HepG2 (cell line): ENCODE results near the gene TBC1D1. TPM values are rescaled to one million over a fixed set of nuclear protein-coding genes. Genes with fewer than 3 reads are reported as not detected.

Experiments
- CHD4 ChIP-seq: fragments of 200-600 bp; sonication (generic); IDR thresholded peaks from 2 replicates; pipeline ENCODE4 v1.7.0; 2017; ENCODE audit warnings: mild to moderate bottlenecking, low read length, borderline replicate concordance
- KLF12 ChIP-seq: sonication (generic); formaldehyde crosslinking; IDR thresholded peaks from 2 replicates; pipeline ENCODE4 v1.4.0; 2020; ENCODE audit warnings: missing genetic modification reagents, borderline replicate concordance
- NFRKB ChIP-seq: fragments of 450-650 bp; IDR thresholded peaks from 2 replicates; pipeline ENCODE4 v1.6.1; 2017
- ZNF180 ChIP-seq: sonication (generic); formaldehyde crosslinking; IDR thresholded peaks from 2 replicates; pipeline ENCODE4 v1.4.0; 2020; ENCODE audit warnings: low read depth, missing genetic modification reagents, borderline replicate concordance
- ZNF30 ChIP-seq: sonication (generic); formaldehyde crosslinking; IDR thresholded peaks from 2 replicates; pipeline ENCODE4 v1.5.0; 2020; ENCODE audit warnings: mild to moderate bottlenecking, missing genetic modification reagents
- ZNF577 ChIP-seq: sonication (generic); formaldehyde crosslinking; IDR thresholded peaks from 2 replicates; pipeline ENCODE4 v1.4.0; 2020; ENCODE audit warnings: mild to moderate bottlenecking, low read depth, missing genetic modification reagents, borderline replicate concordance
- ZNF839 ChIP-seq: sonication (generic); formaldehyde crosslinking; IDR thresholded peaks from 2 replicates; pipeline ENCODE4 v1.4.0; 2020; ENCODE audit warnings: missing genetic modification reagents, mild to moderate bottlenecking, borderline replicate concordance
- polyA plus RNA-seq, 8 experiments: library from polyadenylated mRNA; depleted of rRNA in 3 of 8; stranded (reverse) in 7 of 8; unstranded in 1 of 8; fragments of >200 nt; fragmentation: Illumina TruSeq in 4 of 8; extraction: Trizol in 4 of 8; gene quantifications; 2 replicates each; pipeline versions ENCODE4 v1.2.1 to v1.2.3, GENCODE V29; 2011 to 2016; ENCODE audit warnings: low read depth in 4 of 8, missing spikeins in 1 of 8, mixed read lengths in 1 of 8; ENCODE audit not compliant: insufficient read depth in 1 of 8
- total RNA-seq, 5 experiments: library from RNA; depleted of rRNA; stranded (reverse); fragments of >200 nt; fragmentation: Illumina TruSeq; extraction: Trizol; gene quantifications; 2 replicates each; pipeline ENCODE4 v1.2.3, GENCODE V29; 2016; ENCODE audit warnings: low read depth in 1 of 5
- TF ChIP-seq, protein P1 (sequence below): sonication (generic); formaldehyde crosslinking; IDR thresholded peaks from 2 replicates; pipeline ENCODE4 v1.5.1; 2020; ENCODE audit warnings: mild to moderate bottlenecking, missing genetic modification reagents, borderline replicate concordance
- TF ChIP-seq, protein P2 (sequence below): sonication (generic); formaldehyde crosslinking; IDR thresholded peaks from 2 replicates; pipeline ENCODE4 v1.4.0; 2020; ENCODE audit warnings: missing genetic modification reagents, borderline replicate concordance
- TF ChIP-seq, protein P3 (sequence below): sonication (generic); formaldehyde crosslinking; IDR thresholded peaks from 2 replicates; pipeline ENCODE4 v1.4.0; 2020; ENCODE audit warnings: missing genetic modification reagents
- TF ChIP-seq, protein P4 (sequence below), 2 experiments: sonication (generic) in 1 of 2; formaldehyde crosslinking in 1 of 2; IDR thresholded peaks; 2 replicates each; pipeline versions ENCODE4 v1.5.1 to v1.6.1; 2011 to 2020; ENCODE audit warnings: borderline replicate concordance in 1 of 2, low read depth in 1 of 2, low read length in 1 of 2, mild to moderate bottlenecking in 1 of 2, missing genetic modification reagents in 1 of 2, moderate library complexity in 1 of 2
- TF ChIP-seq, protein P5 (sequence below): sonication (generic); formaldehyde crosslinking; IDR thresholded peaks from 2 replicates; pipeline ENCODE4 v1.4.0; 2020; ENCODE audit warnings: missing genetic modification reagents

The TBC1D1 gene
- total and polyA plus RNA-seq, 2 of the 13 experiments (the other 11 are each of a cell fraction or from before 2014, with no cell fraction given) = 37.3 to 62.8 TPM

DNA sequence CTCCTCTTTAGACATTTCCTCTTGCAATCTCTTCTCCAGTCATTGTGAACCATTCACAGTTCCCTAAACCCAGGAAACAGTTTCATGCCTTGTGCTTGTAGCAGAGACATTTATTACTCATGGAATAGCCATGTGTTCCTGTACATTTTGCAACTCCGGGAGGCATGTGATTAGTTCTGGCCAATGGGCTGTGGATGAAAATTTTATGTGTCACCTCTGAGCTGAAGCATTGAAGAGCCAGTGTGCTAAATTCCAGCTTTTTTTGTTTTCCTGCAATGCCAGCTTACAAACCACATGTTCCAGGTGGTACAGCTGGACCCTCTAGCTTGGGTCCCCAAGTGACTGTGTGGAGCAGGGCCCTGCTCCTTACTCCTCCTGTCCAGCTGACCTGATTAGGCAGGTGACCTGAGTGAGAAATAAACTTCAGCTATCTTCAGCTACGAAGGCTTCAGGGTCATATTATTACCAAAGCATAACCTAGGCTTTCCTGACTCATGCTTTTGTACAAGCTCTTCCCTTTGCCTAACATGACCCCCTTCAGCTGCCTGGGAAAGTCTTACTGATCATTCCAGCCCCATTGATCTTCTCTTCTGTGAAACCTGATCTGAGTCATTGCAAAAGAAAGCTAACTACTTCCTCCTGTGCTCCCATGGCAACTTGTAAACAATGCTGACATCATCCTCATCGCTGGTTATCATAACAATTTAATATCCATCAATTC, 269.8 kb downstream of the TBC1D1 start (continued):
- TF ChIP-seq, protein P1, sequence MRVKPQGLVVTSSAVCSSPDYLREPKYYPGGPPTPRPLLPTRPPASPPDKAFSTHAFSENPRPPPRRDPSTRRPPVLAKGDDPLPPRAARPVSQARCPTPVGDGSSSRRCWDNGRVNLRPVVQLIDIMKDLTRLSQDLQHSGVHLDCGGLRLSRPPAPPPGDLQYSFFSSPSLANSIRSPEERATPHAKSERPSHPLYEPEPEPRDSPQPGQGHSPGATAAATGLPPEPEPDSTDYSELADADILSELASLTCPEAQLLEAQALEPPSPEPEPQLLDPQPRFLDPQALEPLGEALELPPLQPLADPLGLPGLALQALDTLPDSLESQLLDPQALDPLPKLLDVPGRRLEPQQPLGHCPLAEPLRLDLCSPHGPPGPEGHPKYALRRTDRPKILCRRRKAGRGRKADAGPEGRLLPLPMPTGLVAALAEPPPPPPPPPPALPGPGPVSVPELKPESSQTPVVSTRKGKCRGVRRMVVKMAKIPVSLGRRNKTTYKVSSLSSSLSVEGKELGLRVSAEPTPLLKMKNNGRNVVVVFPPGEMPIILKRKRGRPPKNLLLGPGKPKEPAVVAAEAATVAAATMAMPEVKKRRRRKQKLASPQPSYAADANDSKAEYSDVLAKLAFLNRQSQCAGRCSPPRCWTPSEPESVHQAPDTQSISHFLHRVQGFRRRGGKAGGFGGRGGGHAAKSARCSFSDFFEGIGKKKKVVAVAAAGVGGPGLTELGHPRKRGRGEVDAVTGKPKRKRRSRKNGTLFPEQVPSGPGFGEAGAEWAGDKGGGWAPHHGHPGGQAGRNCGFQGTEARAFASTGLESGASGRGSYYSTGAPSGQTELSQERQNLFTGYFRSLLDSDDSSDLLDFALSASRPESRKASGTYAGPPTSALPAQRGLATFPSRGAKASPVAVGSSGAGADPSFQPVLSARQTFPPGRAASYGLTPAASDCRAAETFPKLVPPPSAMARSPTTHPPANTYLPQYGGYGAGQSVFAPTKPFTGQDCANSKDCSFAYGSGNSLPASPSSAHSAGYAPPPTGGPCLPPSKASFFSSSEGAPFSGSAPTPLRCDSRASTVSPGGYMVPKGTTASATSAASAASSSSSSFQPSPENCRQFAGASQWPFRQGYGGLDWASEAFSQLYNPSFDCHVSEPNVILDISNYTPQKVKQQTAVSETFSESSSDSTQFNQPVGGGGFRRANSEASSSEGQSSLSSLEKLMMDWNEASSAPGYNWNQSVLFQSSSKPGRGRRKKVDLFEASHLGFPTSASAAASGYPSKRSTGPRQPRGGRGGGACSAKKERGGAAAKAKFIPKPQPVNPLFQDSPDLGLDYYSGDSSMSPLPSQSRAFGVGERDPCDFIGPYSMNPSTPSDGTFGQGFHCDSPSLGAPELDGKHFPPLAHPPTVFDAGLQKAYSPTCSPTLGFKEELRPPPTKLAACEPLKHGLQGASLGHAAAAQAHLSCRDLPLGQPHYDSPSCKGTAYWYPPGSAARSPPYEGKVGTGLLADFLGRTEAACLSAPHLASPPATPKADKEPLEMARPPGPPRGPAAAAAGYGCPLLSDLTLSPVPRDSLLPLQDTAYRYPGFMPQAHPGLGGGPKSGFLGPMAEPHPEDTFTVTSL (CRISPR knock-in tag) = peak; percentile 44; the same call in 1 of the 2 replicates
- no peak for TF ChIP-seq NFRKB
- TF ChIP-seq, protein P2, sequence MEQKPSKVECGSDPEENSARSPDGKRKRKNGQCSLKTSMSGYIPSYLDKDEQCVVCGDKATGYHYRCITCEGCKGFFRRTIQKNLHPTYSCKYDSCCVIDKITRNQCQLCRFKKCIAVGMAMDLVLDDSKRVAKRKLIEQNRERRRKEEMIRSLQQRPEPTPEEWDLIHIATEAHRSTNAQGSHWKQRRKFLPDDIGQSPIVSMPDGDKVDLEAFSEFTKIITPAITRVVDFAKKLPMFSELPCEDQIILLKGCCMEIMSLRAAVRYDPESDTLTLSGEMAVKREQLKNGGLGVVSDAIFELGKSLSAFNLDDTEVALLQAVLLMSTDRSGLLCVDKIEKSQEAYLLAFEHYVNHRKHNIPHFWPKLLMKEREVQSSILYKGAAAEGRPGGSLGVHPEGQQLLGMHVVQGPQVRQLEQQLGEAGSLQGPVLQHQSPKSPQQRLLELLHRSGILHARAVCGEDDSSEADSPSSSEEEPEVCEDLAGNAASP (CRISPR knock-in tag) = peak; percentile 100
- TF ChIP-seq ZNF839 (CRISPR knock-in tag) = no peak
- no peak for TF ChIP-seq ZNF180 (CRISPR knock-in tag)
- no peak for TF ChIP-seq ZNF577 (CRISPR knock-in tag)
- TF ChIP-seq, protein P3, sequence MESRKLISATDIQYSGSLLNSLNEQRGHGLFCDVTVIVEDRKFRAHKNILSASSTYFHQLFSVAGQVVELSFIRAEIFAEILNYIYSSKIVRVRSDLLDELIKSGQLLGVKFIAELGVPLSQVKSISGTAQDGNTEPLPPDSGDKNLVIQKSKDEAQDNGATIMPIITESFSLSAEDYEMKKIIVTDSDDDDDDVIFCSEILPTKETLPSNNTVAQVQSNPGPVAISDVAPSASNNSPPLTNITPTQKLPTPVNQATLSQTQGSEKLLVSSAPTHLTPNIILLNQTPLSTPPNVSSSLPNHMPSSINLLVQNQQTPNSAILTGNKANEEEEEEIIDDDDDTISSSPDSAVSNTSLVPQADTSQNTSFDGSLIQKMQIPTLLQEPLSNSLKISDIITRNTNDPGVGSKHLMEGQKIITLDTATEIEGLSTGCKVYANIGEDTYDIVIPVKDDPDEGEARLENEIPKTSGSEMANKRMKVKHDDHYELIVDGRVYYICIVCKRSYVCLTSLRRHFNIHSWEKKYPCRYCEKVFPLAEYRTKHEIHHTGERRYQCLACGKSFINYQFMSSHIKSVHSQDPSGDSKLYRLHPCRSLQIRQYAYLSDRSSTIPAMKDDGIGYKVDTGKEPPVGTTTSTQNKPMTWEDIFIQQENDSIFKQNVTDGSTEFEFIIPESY (CRISPR knock-in tag) = 0 out of 2 replicates have a peak, but pooled peaks have one; percentile 25
- no peak for TF ChIP-seq KLF12 (CRISPR knock-in tag)
- TF ChIP-seq, protein P4, sequence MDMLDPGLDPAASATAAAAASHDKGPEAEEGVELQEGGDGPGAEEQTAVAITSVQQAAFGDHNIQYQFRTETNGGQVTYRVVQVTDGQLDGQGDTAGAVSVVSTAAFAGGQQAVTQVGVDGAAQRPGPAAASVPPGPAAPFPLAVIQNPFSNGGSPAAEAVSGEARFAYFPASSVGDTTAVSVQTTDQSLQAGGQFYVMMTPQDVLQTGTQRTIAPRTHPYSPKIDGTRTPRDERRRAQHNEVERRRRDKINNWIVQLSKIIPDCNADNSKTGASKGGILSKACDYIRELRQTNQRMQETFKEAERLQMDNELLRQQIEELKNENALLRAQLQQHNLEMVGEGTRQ (IDR thresholded peaks at IDR 0.05; ENCODE audit: low read depth, low read length) = peak; percentile 86
- TF ChIP-seq, protein P4 (CRISPR knock-in tag; IDR thresholded peaks at IDR 0.05; ENCODE audit: borderline replicate concordance) = peak; percentile 82; the same call in 1 of the 2 replicates
- TF ChIP-seq CHD4 = peak; percentile 68; the same call in 1 of the 2 replicates
- TF ChIP-seq, protein P5, sequence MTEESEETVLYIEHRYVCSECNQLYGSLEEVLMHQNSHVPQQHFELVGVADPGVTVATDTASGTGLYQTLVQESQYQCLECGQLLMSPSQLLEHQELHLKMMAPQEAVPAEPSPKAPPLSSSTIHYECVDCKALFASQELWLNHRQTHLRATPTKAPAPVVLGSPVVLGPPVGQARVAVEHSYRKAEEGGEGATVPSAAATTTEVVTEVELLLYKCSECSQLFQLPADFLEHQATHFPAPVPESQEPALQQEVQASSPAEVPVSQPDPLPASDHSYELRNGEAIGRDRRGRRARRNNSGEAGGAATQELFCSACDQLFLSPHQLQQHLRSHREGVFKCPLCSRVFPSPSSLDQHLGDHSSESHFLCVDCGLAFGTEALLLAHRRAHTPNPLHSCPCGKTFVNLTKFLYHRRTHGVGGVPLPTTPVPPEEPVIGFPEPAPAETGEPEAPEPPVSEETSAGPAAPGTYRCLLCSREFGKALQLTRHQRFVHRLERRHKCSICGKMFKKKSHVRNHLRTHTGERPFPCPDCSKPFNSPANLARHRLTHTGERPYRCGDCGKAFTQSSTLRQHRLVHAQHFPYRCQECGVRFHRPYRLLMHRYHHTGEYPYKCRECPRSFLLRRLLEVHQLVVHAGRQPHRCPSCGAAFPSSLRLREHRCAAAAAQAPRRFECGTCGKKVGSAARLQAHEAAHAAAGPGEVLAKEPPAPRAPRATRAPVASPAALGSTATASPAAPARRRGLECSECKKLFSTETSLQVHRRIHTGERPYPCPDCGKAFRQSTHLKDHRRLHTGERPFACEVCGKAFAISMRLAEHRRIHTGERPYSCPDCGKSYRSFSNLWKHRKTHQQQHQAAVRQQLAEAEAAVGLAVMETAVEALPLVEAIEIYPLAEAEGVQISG = peak; percentile 40; the same call in 1 of the 2 replicates
- no peak for TF ChIP-seq ZNF30 (CRISPR knock-in tag)
